ENCODE measurements around the gene GRIP1. TPM values are rescaled to one million over a fixed set of nuclear protein-coding genes. Genes with fewer than 3 reads are reported as not detected.

Gene GRIP1
- total and polyA plus RNA-seq, 2 experiments from 2014 or later, result 5.1 to 13.7 TPM

- no peak for TF ChIP-seq ETS1 (IDR thresholded peaks at IDR 0.05)
- TF ChIP-seq NANOG (IDR thresholded peaks at IDR 0.05; ENCODE audit: borderline replicate concordance), result no peak
- no peak for TF ChIP-seq ZNF114 (CRISPR knock-in tag; IDR thresholded peaks at IDR 0.05)
- no peak for TF ChIP-seq EZH2phosphoT487 (IDR thresholded peaks at IDR 0.05; ENCODE audit: unreplicated experiment)
- no peak for TF ChIP-seq STAT1 (IDR thresholded peaks at IDR 0.05; ENCODE audit: unreplicated experiment)
Measured at GRCh38 chr12:66302827-66303169, 376.1 kb downstream of the GRIP1 start (continued).

DNA sequence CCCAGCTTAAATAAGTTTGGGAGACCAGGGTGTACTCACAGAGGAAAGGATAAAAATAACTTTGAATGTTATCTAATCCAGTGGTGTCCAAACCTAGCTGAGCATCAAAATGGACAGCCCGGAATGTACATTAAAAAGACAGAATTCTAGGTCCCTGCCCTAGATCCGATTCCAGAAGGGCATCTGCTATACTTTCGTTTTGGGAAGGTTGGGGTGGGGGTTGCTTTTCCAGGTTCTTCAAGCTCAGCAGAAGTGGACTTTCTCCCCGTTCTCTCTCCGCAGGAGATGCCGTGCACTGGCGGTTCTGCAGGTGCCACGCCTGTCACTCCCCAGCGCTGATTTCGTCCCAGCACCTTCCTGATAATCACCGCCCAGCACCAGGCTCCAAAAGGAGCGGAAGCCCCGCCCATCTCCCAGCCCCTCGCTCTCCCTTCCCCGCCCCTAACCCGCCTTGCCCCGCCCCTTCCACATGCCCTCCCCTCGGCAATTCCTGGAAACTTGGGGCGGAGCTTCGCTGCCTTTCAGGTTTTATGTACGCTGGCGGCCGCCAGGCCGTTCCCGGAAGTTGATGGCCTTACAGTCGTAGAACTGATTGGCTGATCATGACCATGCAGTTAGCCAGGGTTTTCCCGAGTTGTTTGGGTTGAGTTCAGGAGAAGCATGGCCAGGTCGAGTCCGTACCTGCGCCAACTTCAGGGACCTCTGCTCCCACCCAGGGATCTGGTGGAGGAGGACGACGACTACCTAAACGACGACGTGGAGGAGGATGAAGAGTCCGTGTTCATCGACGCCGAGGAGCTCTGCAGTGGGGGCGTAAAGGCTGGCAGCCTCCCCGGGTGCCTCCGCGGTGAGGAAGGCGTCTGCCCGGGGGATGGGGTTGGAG is 376.7 kb downstream of the GRIP1 start, which contains the start of gene HELB:
Gene HELB, plus strand, starts transcription at position 550 of the 883 bp plus-strand sequence. Its CDS starts 111 bp downstream, at position 661.
- no peaks in the 10 kb centered on the region for H3K9me3 Mint-ChIP-seq
- H3K27me3 Mint-ChIP-seq (ENCODE audit: insufficient read depth, low read depth, poor library complexity), result peaks cover 8% of the 10 kb centered on the region
- ATAC-seq (peak; percentile 98), DNase-seq (ENCODE audit: low spot score) (peak; percentile 99)
- Histone ChIP-seq H4K20me1 (replicated peaks; ENCODE audit: insufficient read depth) (no peaks in the 10 kb centered on the region), H3K9me2 (ENCODE audit: insufficient read depth) (no peaks in the 10 kb centered on the region), H3K4me2 (peak within 1 kb of the TSS; percentile 91), H3K4me1 (ENCODE audit: insufficient read depth) (peaks cover 12% of the 10 kb centered on the region), H3F3A (replicated peaks; ENCODE audit: low read depth) (no peaks in the 10 kb centered on the region), H3K4me3 (peak within 1 kb of the TSS; percentile 77), H3K36me3 (ENCODE audit: insufficient read depth) (peaks cover 12% of the 10 kb centered on the region; the same call in 1 of the 2 replicates), H3K79me2 (replicated peaks; ENCODE audit: insufficient read depth) (peaks cover 12% of the 10 kb centered on the region; the same call in 1 of the 2 replicates), H3K27ac (ENCODE audit: low read depth) (peak within 1 kb of the TSS; percentile 89), H3K27me3 (ENCODE audit: insufficient read depth) (peaks cover 11% of the 10 kb centered on the region; the same call in 1 of the 2 replicates), H2AFZ (peak within 1 kb of the TSS; percentile 98)
- H3K4me3 Mint-ChIP-seq, result peak within 1 kb of the TSS; percentile 99
- H3K4me1 Mint-ChIP-seq, result peaks cover 14% of the 10 kb centered on the region; the same call in 2 of the 3 replicates
- H3K36me3 Mint-ChIP-seq (ENCODE audit: low read depth), result peaks cover 4% of the 10 kb centered on the region; the same call in 2 of the 3 replicates
- H3K27ac Mint-ChIP-seq, result peak within 1 kb of the TSS; percentile 99
- TF ChIP-seq REST (IDR thresholded peaks at IDR 0.05; ENCODE audit: unreplicated experiment) (no peak), CTCF (conservative IDR thresholded peaks at IDR 0.05; ENCODE audit: low read depth in 2 of 2) (no peak), ETS1 (IDR thresholded peaks at IDR 0.05) (no peak), CREB1 (CRISPR knock-in tag; IDR thresholded peaks at IDR 0.05; ENCODE audit: low read depth) (peak; percentile 37; the same call in 1 of the 2 replicates), STAT1 (IDR thresholded peaks at IDR 0.05; ENCODE audit: unreplicated experiment) (no peak), EZH2phosphoT487 (IDR thresholded peaks at IDR 0.05; ENCODE audit: unreplicated experiment) (no peak)
